Measurements from ENCODE around the gene UNC13D. TPM values are rescaled to one million over a fixed set of nuclear protein-coding genes. Genes with fewer than 3 reads are reported as not detected.

The UNC13D gene
- total RNA-seq, 2 donors from 2014 or later = 6.3 to 6.4 TPM

GRCh38 chr17:75877752-75878173 lies 33.6 kb upstream of the UNC13D start:
- WGBS, 2 experiments (ENCODE audit: insufficient coverage in 1 of 2, insufficient read length in 1 of 2) = 1 to 2% methylated on average over 30 to 56 of the region's 56 CpGs
- Histone ChIP-seq H3K4me3 (ENCODE audit: low read length) (no peak overlapping the region), H3K27ac (ENCODE audit: low read depth, low read length) (no peak overlapping the region), H3K36me3 (ENCODE audit: control insufficient read depth, insufficient read depth, low read length) (no peaks in the 10 kb centered on the region), H3K9me3 (ENCODE audit: control insufficient read depth, low read length) (no peaks in the 10 kb centered on the region), H3K9ac (ENCODE audit: extremely low read depth, low read length, poor library complexity, severe bottlenecking) (no peak overlapping the region), H3K27me3 (ENCODE audit: control insufficient read depth, insufficient read depth, low read length, poor library complexity, severe bottlenecking) (peaks cover 39% of the 10 kb centered on the region), H3K4me1 (ENCODE audit: control insufficient read depth, insufficient read depth, low read length) (no peaks in the 10 kb centered on the region)
- Mint-ChIP-seq H3K9me3 (no peaks in the 10 kb centered on the region), H3K4me1 (peaks cover 10% of the 10 kb centered on the region), H3K4me3 (peak overlapping the region; percentile 52), H3K36me3 (ENCODE audit: low read depth) (no peaks in the 10 kb centered on the region), H3K27me3 (ENCODE audit: insufficient read depth) (peaks cover 50% of the 10 kb centered on the region), H3K27ac (no peak overlapping the region)
- DNase-seq = peak; percentile 95
- peak; percentile 73 for TF ChIP-seq CTCF (conservative IDR thresholded peaks at IDR 0.05)

DNA sequence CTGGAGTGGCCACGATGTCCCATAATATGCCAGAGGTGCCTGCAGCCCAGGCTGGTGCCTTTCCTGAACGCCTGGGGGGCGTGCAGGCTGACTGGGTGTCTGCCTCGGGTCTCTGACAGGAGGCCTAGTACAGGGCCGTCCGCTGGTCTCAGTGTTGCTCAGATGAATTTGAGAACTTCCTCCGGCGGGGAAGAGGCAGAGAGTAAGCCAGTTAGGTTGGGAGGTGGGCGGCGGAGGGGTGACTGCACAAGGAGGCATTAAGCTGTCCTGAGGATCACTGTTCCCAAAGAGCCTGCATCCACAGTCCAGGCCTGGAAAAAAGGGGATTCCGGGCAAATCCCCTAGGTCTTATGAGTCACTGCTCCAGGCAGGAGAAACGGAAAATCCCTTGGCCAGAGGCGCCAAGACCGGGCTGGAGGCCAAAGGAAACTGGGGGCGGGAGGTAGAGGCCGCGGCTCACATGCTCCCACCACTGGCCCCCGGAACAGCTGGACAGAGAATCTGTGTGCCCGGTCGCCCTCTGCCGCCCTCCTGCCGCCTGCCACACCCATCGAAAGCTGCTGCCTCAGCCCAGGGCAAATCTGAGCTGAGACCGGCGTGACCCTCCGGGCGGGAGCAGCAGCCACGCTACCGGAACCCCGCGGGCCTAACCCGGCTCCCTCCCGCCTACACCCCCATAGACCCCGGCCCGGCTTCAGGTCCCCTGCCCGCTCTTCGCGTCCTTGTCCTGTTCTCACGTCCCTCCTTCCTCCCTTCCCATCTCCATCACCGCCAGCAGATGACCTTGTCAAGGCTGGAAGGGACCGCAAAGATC lies 32.9 kb upstream of the UNC13D start:
- no peaks in the 10 kb centered on the region for H3K4me1 ChIP-seq (ENCODE audit: control insufficient read depth, insufficient read depth, low read length)
- H3K27ac ChIP-seq (ENCODE audit: low read depth, low read length) = no peak overlapping the region
- H3K27me3 ChIP-seq (ENCODE audit: control insufficient read depth, insufficient read depth, low read length, poor library complexity, severe bottlenecking) = peaks cover 39% of the 10 kb centered on the region
- Mint-ChIP-seq H3K4me1 (peaks cover 10% of the 10 kb centered on the region), H3K4me3 (peak overlapping the region; percentile 52), H3K36me3 (ENCODE audit: low read depth) (no peaks in the 10 kb centered on the region), H3K27ac (no peak overlapping the region), H3K9me3 (no peaks in the 10 kb centered on the region), H3K27me3 (ENCODE audit: insufficient read depth) (peaks cover 46% of the 10 kb centered on the region)
- no peak for TF ChIP-seq CTCF (conservative IDR thresholded peaks at IDR 0.05)
- WGBS, 2 experiments (ENCODE audit: insufficient coverage in 1 of 2, insufficient read length in 1 of 2) = 41 to 52% methylated on average over 20 to 41 of the region's 41 CpGs
- H3K9ac ChIP-seq (ENCODE audit: extremely low read depth, low read length, poor library complexity, severe bottlenecking) = no peak overlapping the region
- no peaks in the 10 kb centered on the region for H3K9me3 ChIP-seq (ENCODE audit: control insufficient read depth, low read length)
- no peak overlapping the region for H3K4me3 ChIP-seq (ENCODE audit: low read length)
- H3K36me3 ChIP-seq (ENCODE audit: control insufficient read depth, insufficient read depth, low read length) = no peaks in the 10 kb centered on the region
- peak; percentile 80 for DNase-seq

- WGBS, 2 experiments (ENCODE audit: insufficient coverage in 1 of 2, insufficient read length in 1 of 2) = 65 to 70% methylated on average over 16 to 26 of the region's 26 CpGs
- H3K9me3 Mint-ChIP-seq = no peaks in the 10 kb centered on the region
- TF ChIP-seq CTCF (conservative IDR thresholded peaks at IDR 0.05) = peak; percentile 61
- peaks cover 39% of the 10 kb centered on the region for H3K27me3 Mint-ChIP-seq (ENCODE audit: insufficient read depth)
- H3K4me1 Mint-ChIP-seq = peaks cover 10% of the 10 kb centered on the region
- Histone ChIP-seq H3K36me3 (ENCODE audit: control insufficient read depth, insufficient read depth, low read length) (no peaks in the 10 kb centered on the region), H3K27me3 (ENCODE audit: control insufficient read depth, insufficient read depth, low read length, poor library complexity, severe bottlenecking) (peaks cover 39% of the 10 kb centered on the region), H3K9ac (ENCODE audit: extremely low read depth, low read length, poor library complexity, severe bottlenecking) (no peak overlapping the region), H3K27ac (ENCODE audit: low read depth, low read length) (no peak overlapping the region), H3K4me3 (ENCODE audit: low read length) (no peak overlapping the region), H3K4me1 (ENCODE audit: control insufficient read depth, insufficient read depth, low read length) (no peaks in the 10 kb centered on the region), H3K9me3 (ENCODE audit: control insufficient read depth, low read length) (no peaks in the 10 kb centered on the region)
- peak; percentile 89 for DNase-seq
- H3K4me3 Mint-ChIP-seq = no peak overlapping the region
- H3K27ac Mint-ChIP-seq = no peak overlapping the region
- H3K36me3 Mint-ChIP-seq (ENCODE audit: low read depth) = no peaks in the 10 kb centered on the region
These were observed 32.2 kb upstream of the UNC13D start for GRCh38 chr17:75876190-75876937.

Measured in endodermal cell (in vitro differentiated cells).